OCI-LY7 (cell line): ENCODE results near the gene GRIN2C. TPM values are rescaled to one million over a fixed set of nuclear protein-coding genes. Genes with fewer than 3 reads are reported as not detected.

Experiments used
- BruUV-seq: library from RNA; stranded (reverse); fragments of 400-500 nt; replicated peaks from 2 replicates; lab custom pipeline; 2021; lab: Mats Ljungman, UMichigan
- CTCF ChIA-PET: fragments of 300-600 bp; sonication (Branson Sonifier 250); formaldehyde crosslinking; loops from one replicate; lab custom pipeline; 2022; ENCODE audit warnings: antibody characterized with exemption; ENCODE audit not compliant: unreplicated experiment; lab: Charles Lee
- POLR2A ChIA-PET: fragments of 300-600 bp; sonication (Branson Sonifier 250); formaldehyde crosslinking; loops from one replicate; lab custom pipeline; 2022; ENCODE audit warnings: antibody characterized with exemption; lab: Charles Lee
- DNase-seq: peaks from one replicate; pipeline ENCODE4 v3.0.0-alpha.2; 2015; ENCODE audit warnings: low spot score
- H2AFZ ChIP-seq: fragments of 200-600 bp; sonication (generic), shearing (Covaris generic); 2 replicates; pipeline ENCODE4 v1.6.1; 2014; ENCODE audit warnings: mild to moderate bottlenecking, antibody characterized with exemption, low read length, moderate library complexity
- H3K27ac ChIP-seq: fragments of 200-600 bp; sonication (generic); 2 replicates; pipeline ENCODE4 v1.5.1; 2014; ENCODE audit warnings: mixed run types, low read depth, mild to moderate bottlenecking, moderate library complexity, low read length, inconsistent platforms; ENCODE audit not compliant: poor library complexity, severe bottlenecking
- H3K36me3 ChIP-seq: fragments of 200-600 bp; sonication (generic); 2 replicates; pipeline ENCODE4 v1.6.1; 2014; ENCODE audit warnings: mild to moderate bottlenecking, antibody characterized with exemption, low read length, moderate library complexity, mixed read lengths; ENCODE audit not compliant: insufficient read depth
- H3K4me1 ChIP-seq: fragments of 200-600 bp; sonication (generic); 2 replicates; pipeline ENCODE4 v1.5.1; 2014; ENCODE audit warnings: mild to moderate bottlenecking, low read length; ENCODE audit not compliant: insufficient read depth, poor library complexity, severe bottlenecking
- H3K4me2 ChIP-seq: fragments of 200-600 bp; sonication (generic); 2 replicates; pipeline ENCODE4 v1.6.1; 2014; ENCODE audit warnings: mild to moderate bottlenecking, low read length
- H3K4me3 ChIP-seq: fragments of 200-600 bp; sonication (generic); 2 replicates; pipeline ENCODE4 v1.5.1; 2014; ENCODE audit warnings: mild to moderate bottlenecking, low read depth, low read length; ENCODE audit not compliant: poor library complexity, severe bottlenecking
- H3K79me2 ChIP-seq: fragments of 200-600 bp; sonication (generic); 2 replicates; pipeline ENCODE4 v1.6.1; 2016; ENCODE audit warnings: low read depth, mild to moderate bottlenecking, low read length, moderate library complexity, mixed read lengths; ENCODE audit not compliant: insufficient read depth
- H3K9me2 ChIP-seq: fragments of 200-600 bp; sonication (generic); 2 replicates; pipeline ENCODE4 v1.6.1; 2016; ENCODE audit warnings: mild to moderate bottlenecking, low read length, mixed read lengths; ENCODE audit not compliant: insufficient read depth
- H3K9me3 ChIP-seq: fragments of 200-600 bp; sonication (generic); 2 replicates; pipeline ENCODE4 v1.6.1; 2014; ENCODE audit warnings: mild to moderate bottlenecking, mixed run types, low read length, mixed read lengths
- H4K20me1 ChIP-seq: fragments of 200-600 bp; sonication (generic); 2 replicates; pipeline ENCODE4 v1.6.1; 2014; ENCODE audit warnings: mild to moderate bottlenecking, antibody characterized with exemption, low read length, moderate library complexity, mixed read lengths; ENCODE audit not compliant: insufficient read depth
- EZH2phosphoT487 ChIP-seq: fragments of 200-600 bp; sonication (generic); IDR thresholded peaks from 2 replicates; pipeline ENCODE4 v1.6.1; 2018; ENCODE audit warnings: low read depth, borderline replicate concordance, mild to moderate bottlenecking, mixed run types, antibody characterized with exemption, low read length, moderate library complexity, mixed read lengths
- intact Hi-C: fragments of 100-400 bp; cut with micrococcal nuclease; formaldehyde crosslinking; loops from one replicate; pipeline ENCODE4 v1.10.0; 2022; ENCODE audit not compliant: unreplicated experiment
- total RNA-seq, 2 experiments: library from RNA; depleted of rRNA in 1 of 2; stranded (reverse); fragments of >200 nt in 1 of 2; shearing (Covaris generic) in 1 of 2; gene quantifications; 2 replicates each; pipeline ENCODE4 v1.2.3, GENCODE V29; 2014 to 2022
- TF ChIP-seq, protein P1 (sequence below): fragments of 200-600 bp; sonication (generic); conservative IDR thresholded peaks from 2 replicates; pipeline ENCODE4 v1.5.1; 2014; ENCODE audit warnings: mild to moderate bottlenecking, antibody characterized with exemption, low read length, moderate library complexity, mixed read lengths

The GRIN2C gene
- total RNA-seq, 2 experiments from 2014 or later, result 0.22 to 0.61 TPM

DNA sequence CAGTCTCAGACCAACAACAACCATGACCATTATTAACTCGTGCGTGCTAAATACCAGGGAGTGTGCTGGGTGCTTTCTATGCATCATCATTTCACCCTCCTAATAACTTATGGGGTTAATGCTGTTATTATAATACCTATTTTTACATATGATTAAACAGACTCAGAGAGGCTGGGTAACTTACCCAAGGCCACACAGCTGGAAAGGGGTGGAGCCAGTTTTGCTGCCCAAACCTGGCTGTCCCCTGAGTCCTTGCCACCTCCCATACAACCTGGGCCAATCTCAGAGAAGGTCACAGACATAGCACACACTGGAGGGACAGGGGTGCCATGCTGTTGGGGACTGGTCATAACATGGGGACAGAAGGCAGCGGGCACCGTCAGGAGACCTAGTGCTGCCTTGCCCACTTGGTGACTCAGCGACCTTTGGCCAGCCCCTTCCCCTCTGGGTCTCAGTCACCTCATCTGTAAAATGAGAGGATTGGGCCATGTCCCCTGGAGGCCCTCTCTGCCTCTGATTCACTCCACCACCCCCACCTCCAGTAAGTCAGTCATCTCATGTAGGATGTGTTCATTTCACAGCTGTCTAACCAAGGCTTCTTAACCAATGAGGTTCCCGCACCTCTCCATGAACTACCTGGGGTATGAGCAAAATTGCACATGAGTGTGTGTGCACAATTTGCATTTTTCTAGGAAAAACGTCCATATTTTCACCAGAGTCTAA is 45.2 kb upstream of the GRIN2C start:
- Histone ChIP-seq H2AFZ (no peak overlapping the region), H3K27ac (no peak overlapping the region), H3K9me3 (no peaks in the 10 kb centered on the region), H3K9me2 (no peaks in the 10 kb centered on the region), H3K4me3 (no peak overlapping the region), H3K4me2 (no peak overlapping the region), H3K79me2 (no peaks in the 10 kb centered on the region), H4K20me1 (no peaks in the 10 kb centered on the region), H3K36me3 (no peaks in the 10 kb centered on the region), H3K4me1 (no peaks in the 10 kb centered on the region)
- intact Hi-C loops, result no loop called here
- ChIA-PET CTCF (no interaction called here), POLR2A (no interaction called here)
- no peak for TF ChIP-seq EZH2phosphoT487
- TF ChIP-seq, protein P1, sequence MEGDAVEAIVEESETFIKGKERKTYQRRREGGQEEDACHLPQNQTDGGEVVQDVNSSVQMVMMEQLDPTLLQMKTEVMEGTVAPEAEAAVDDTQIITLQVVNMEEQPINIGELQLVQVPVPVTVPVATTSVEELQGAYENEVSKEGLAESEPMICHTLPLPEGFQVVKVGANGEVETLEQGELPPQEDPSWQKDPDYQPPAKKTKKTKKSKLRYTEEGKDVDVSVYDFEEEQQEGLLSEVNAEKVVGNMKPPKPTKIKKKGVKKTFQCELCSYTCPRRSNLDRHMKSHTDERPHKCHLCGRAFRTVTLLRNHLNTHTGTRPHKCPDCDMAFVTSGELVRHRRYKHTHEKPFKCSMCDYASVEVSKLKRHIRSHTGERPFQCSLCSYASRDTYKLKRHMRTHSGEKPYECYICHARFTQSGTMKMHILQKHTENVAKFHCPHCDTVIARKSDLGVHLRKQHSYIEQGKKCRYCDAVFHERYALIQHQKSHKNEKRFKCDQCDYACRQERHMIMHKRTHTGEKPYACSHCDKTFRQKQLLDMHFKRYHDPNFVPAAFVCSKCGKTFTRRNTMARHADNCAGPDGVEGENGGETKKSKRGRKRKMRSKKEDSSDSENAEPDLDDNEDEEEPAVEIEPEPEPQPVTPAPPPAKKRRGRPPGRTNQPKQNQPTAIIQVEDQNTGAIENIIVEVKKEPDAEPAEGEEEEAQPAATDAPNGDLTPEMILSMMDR, result no peak
- BruUV-seq, result no TSS peak
- DNase-seq, result no peak

DNA sequence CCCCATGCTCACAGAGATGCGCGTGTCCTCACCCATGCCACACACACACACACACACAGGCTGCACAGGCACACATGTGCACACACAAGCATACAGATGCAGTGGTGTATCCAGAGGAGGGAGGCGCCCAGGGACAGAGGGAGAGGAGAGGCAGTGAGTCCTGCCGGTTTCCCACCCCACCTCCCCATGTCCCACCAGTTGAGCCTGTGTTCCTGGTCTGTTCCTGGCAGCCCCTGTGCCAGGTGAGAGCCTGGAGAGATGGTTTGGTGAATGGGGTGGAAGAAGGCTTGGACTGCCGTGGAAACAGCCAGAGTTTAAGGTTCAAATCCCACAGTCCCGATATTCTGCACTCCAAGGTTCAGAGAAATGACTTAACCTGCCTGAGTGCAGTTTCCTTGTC is 44.0 kb upstream of the GRIN2C start:
- Histone ChIP-seq H3K9me2 (no peaks in the 10 kb centered on the region), H3K4me1 (no peaks in the 10 kb centered on the region), H2AFZ (no peak overlapping the region), H3K4me3 (no peak overlapping the region), H3K27ac (no peak overlapping the region), H3K36me3 (no peaks in the 10 kb centered on the region), H3K4me2 (no peak overlapping the region), H4K20me1 (no peaks in the 10 kb centered on the region), H3K9me3 (no peaks in the 10 kb centered on the region), H3K79me2 (no peaks in the 10 kb centered on the region)
- BruUV-seq, result no TSS peak
- POLR2A ChIA-PET, result no interaction called here
- DNase-seq, result no peak
- CTCF ChIA-PET, result interaction anchor here (0.6 kb wide), 1 partner anchor 22 kb away, joined by 4 read pairs; no protein-coding TSS in a partner anchor
- no peak for TF ChIP-seq EZH2phosphoT487
- TF ChIP-seq, protein P1, result no peak
- intact Hi-C loops, result no loop called here

DNA sequence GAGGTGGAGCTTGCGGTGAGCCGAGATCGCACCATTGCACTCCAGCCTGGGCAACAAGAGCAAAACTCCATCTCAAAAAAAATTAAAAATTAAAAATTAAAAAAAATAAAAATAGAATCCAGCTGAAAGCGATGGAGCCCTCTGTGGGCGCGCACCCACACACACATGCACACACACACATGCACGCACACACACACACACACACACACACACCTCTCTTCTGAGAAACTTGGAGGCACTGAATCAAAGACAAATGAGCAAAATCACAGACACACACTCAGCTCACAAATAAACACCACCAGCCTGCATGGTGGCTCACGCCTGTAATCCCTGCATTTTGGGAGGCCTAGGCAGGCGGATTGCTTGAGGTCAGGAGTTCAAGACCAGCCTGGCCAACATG is 43.3 kb upstream of the GRIN2C start:
- H3K4me3 ChIP-seq, result no peak overlapping the region
- no peaks in the 10 kb centered on the region for H3K79me2 ChIP-seq
- H3K9me3 ChIP-seq, result no peaks in the 10 kb centered on the region
- no peaks in the 10 kb centered on the region for H4K20me1 ChIP-seq
- POLR2A ChIA-PET, result no interaction called here
- CTCF ChIA-PET, result interaction anchor here (0.6 kb wide), 1 partner anchor 21 kb away, joined by 4 read pairs; no protein-coding TSS in a partner anchor
- H3K4me1 ChIP-seq, result no peaks in the 10 kb centered on the region
- DNase-seq, result no peak
- H3K36me3 ChIP-seq, result no peaks in the 10 kb centered on the region
- TF ChIP-seq, protein P1, result no peak
- TF ChIP-seq EZH2phosphoT487, result no peak
- H2AFZ ChIP-seq, result no peak overlapping the region
- no TSS peak for BruUV-seq
- H3K27ac ChIP-seq, result no peak overlapping the region
- intact Hi-C loops, result no loop called here
- H3K9me2 ChIP-seq, result no peaks in the 10 kb centered on the region
- no peak overlapping the region for H3K4me2 ChIP-seq
